B cell (primary cell): ENCODE data around the gene XYLT2.

ENCODE experiments used
- CTCF ChIP-seq: fragments of 200-600 bp; IDR thresholded peaks from one replicate; pipeline ENCODE4 v1.8.0; 2022; ENCODE audit warnings: antibody characterized with exemption, mild to moderate bottlenecking
- EZH2 ChIP-seq: IDR thresholded peaks from 2 replicates; pipeline ENCODE4 v1.6.1; 2012; ENCODE audit warnings: borderline replicate concordance, low read depth, mild to moderate bottlenecking, moderate library complexity, low read length; ENCODE audit not compliant: insufficient read depth, poor library complexity, severe bottlenecking

DNA sequence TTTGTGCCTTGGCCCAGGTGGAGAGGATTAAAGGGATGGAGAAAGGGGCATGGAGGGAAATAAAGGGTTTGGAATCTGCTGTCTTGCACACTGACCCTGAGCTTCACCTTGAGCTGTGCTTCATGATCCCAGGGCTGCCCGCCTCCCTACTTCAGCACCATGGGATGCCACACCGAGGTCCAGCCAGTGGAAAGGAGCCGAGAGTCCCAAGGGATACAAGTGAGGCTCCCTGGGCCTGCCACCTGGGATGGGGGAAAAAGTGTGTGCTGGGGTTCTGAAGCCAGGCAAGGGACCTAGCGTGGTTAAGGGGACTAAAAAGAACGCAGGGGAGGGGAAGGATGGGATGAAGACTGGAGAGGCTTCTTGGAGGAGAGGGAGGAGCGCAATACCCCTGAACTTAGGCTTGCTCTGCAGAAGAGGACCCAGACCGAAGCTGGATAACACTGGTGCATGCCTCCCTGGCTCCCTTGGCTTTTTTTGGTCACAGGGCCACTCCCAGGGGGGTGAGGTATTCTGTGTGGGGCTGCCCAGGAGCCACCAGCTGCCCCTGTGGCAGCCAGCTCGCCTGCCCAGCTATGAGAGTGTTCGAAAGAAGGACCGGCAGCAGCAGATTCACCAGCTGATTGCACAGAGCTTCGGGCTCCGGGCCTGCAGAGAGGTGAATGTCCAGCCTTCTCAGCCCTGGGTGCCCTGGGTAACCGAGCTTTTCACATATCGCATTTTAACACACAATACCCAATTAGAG, 19.9 kb downstream of the XYLT2 start:
- TF ChIP-seq CTCF (no peak), EZH2 (no peak)
